GM12878 (cell line): Measurements from ENCODE around the gene DDX42. TPM values are rescaled to one million over a fixed set of nuclear protein-coding genes. Genes with fewer than 3 reads are reported as not detected.

Experiments used
- ATAC-seq: fragments of 200-7000 bp; cut with Tn5 transposase; 3 replicates; pipeline ENCODE4 v1.9.1; 2020; ENCODE audit warnings: mild to moderate bottlenecking, moderate library complexity
- BruUV-seq: library from RNA; stranded (reverse); fragments of 400-500 nt; replicated peaks from 2 replicates; lab custom pipeline; 2021; lab: Mats Ljungman, UMichigan
- CTCF ChIA-PET: fragments of 300-600 bp; sonication (Branson Sonifier 250); formaldehyde crosslinking; extraction: SDS; loops from one replicate; lab custom pipeline; 2021; ENCODE audit warnings: inconsistent platforms; lab: Yijun Ruan, JAX
- POLR2A ChIA-PET: fragments of 350-600 bp; formaldehyde crosslinking; extraction: SDS; loops from one replicate; lab custom pipeline; 2021; ENCODE audit warnings: inconsistent platforms; lab: Charles Lee
- RAD21 ChIA-PET: fragments of 300-600 bp; sonication (Branson Sonifier 250); formaldehyde crosslinking; loops from one replicate; lab custom pipeline; 2023; ENCODE audit warnings: antibody characterized with exemption; ENCODE audit not compliant: unreplicated experiment; lab: Charles Lee
- SMC1A ChIA-PET: fragments of 300-600 bp; sonication (Branson Sonifier 250); formaldehyde crosslinking; loops from one replicate; lab custom pipeline; 2023; ENCODE audit not compliant: unreplicated experiment, uncharacterized antibody; lab: Charles Lee
- DNase-seq: peaks from one replicate; pipeline ENCODE4 v3.0.0-alpha.2; 2011; ENCODE audit warnings: low read depth, low spot score
- FAIRE-seq: peaks from 3 replicates; lab custom pipeline; 2011; peaks lifted over from hg19 to GRCh38; lab: Jason Lieb, UNC
- H2AFZ ChIP-seq: 2 replicates; pipeline ENCODE4 v1.6.0; 2011; ENCODE audit warnings: low read depth, low read length, control low read depth; ENCODE audit not compliant: control insufficient read depth
- H3K27ac ChIP-seq: 2 replicates; pipeline ENCODE4 v1.5.1; 2011; ENCODE audit warnings: control low read depth; ENCODE audit not compliant: control insufficient read depth, insufficient read depth
- H3K27me3 ChIP-seq, 2 experiments: replicated peaks in 1 of 2; 2 replicates each; pipeline versions ENCODE4 v1.6.0 to v1.6.1; 2011; ENCODE audit warnings: low read length in 1 of 2; ENCODE audit not compliant: control insufficient read depth in 2 of 2, insufficient read depth in 2 of 2
- H3K36me3 ChIP-seq, 2 experiments: 2 replicates each; pipeline ENCODE4 v1.5.1; 2011; ENCODE audit warnings: low read length in 1 of 2; ENCODE audit not compliant: control insufficient read depth in 2 of 2, insufficient read depth in 2 of 2
- H3K4me1 ChIP-seq: 2 replicates; pipeline ENCODE4 v1.6.1; 2011; ENCODE audit warnings: mild to moderate bottlenecking, low read length, moderate library complexity, mixed read lengths; ENCODE audit not compliant: control insufficient read depth, insufficient read depth
- H3K4me2 ChIP-seq: 2 replicates; pipeline ENCODE4 v1.6.0; 2011; ENCODE audit warnings: control low read depth; ENCODE audit not compliant: control insufficient read depth, insufficient read depth
- H3K4me3 ChIP-seq: fragments of 200-600 bp; sonication (generic); 2 replicates; pipeline ENCODE4 v1.5.1; 2016
- H3K79me2 ChIP-seq: 2 replicates; pipeline ENCODE4 v1.6.0; 2011; ENCODE audit warnings: low read length; ENCODE audit not compliant: control insufficient read depth, insufficient read depth
- H3K9ac ChIP-seq: 2 replicates; pipeline ENCODE4 v1.8.0; 2011; ENCODE audit warnings: low read length, control low read depth, mixed read lengths; ENCODE audit not compliant: control insufficient read depth, insufficient read depth
- H3K9me3 ChIP-seq: replicated peaks from 3 replicates; pipeline ENCODE4 v1.5.1; 2011; ENCODE audit warnings: mild to moderate bottlenecking, low read length; ENCODE audit not compliant: control insufficient read depth, insufficient read depth
- H4K20me1 ChIP-seq: 2 replicates; pipeline ENCODE4 v1.6.0; 2011; ENCODE audit not compliant: control insufficient read depth, insufficient read depth
- CBFB ChIP-seq: IDR thresholded peaks from 2 replicates; pipeline ENCODE4 v1.6.1; 2016; ENCODE audit warnings: antibody characterized with exemption, low read depth
- PKNOX1 ChIP-seq: fragments of 450-650 bp; IDR thresholded peaks from 2 replicates; pipeline ENCODE4 v1.6.1; 2016; ENCODE audit warnings: mild to moderate bottlenecking
- TARDBP ChIP-seq: IDR thresholded peaks from 2 replicates; pipeline ENCODE4 v1.6.1; 2016; ENCODE audit warnings: borderline replicate concordance
- USF1 ChIP-seq: IDR thresholded peaks from 2 replicates; pipeline ENCODE4 v1.6.1; 2011; ENCODE audit warnings: borderline replicate concordance, low read depth, mild to moderate bottlenecking, moderate library complexity, mixed read lengths, low read length; ENCODE audit not compliant: insufficient read depth; ENCODE audit errors: extremely low read length
- ZBTB4 ChIP-seq: fragments of 450-650 bp; formaldehyde crosslinking; IDR thresholded peaks from 2 replicates; pipeline ENCODE4 v1.4.0; 2022; ENCODE audit warnings: mild to moderate bottlenecking, moderate library complexity
- ZNF217 ChIP-seq: fragments of 450-650 bp; IDR thresholded peaks from 2 replicates; pipeline ENCODE4 v1.6.1; 2017; ENCODE audit warnings: antibody characterized with exemption, mild to moderate bottlenecking
- WGBS: methylation state at CpG from one replicate; pipeline ENCODE4 v1.1.6; 2016; ENCODE audit warnings: low lambda C conversion rate; ENCODE audit not compliant: insufficient replicate concordance, insufficient coverage; ENCODE audit errors: missing lambda C conversion rate; 5-methylcytosine and 5-hydroxymethylcytosine counted together
- in situ Hi-C: fragments of 300-500 bp; cut with MboI; formaldehyde crosslinking; loops from 9 replicates; pipeline ENCODE4 v1.14.3; 2018; ENCODE audit warnings: mixed read lengths
- intact Hi-C: fragments of 100-400 bp; cut with micrococcal nuclease; formaldehyde crosslinking; loops from one replicate; pipeline ENCODE4 v1.14.2; 2022; ENCODE audit not compliant: unreplicated experiment
- polyA plus RNA-seq, 11 experiments: library from polyadenylated mRNA; depleted of rRNA in 4 of 11; unstranded in 6 of 11; stranded (reverse) in 5 of 11; fragments of >200 nt; fragmentation: Nextera tagmentation in 4 of 11; fragmentation: Illumina TruSeq in 1 of 11; extraction: Ambion mirVana in 4 of 11; extraction: Trizol in 1 of 11; gene quantifications; 1 replicate in 1 of 11; 2 replicates in 10 of 11; pipeline versions ENCODE4 v1.2.1 to v1.2.3, GENCODE V29; 2011 to 2016; ENCODE audit warnings: inconsistent platforms in 2 of 11, missing spikeins in 2 of 11, low read depth in 1 of 11
- total RNA-seq, 4 experiments: library from RNA; depleted of rRNA in 3 of 4; stranded (reverse); fragments of >200 nt in 3 of 4; fragmentation: Illumina TruSeq in 1 of 4; extraction: Trizol in 1 of 4; gene quantifications; 2 replicates each; pipeline versions ENCODE4 v1.2.1 to v1.2.3, GENCODE V29; 2013 to 2021
- TF ChIP-seq, protein P1 (sequence below): fragments of 450-650 bp; IDR thresholded peaks from 2 replicates; pipeline ENCODE4 v1.6.1; 2017; ENCODE audit warnings: mild to moderate bottlenecking
- TF ChIP-seq, protein P2 (sequence below): fragments of 450-650 bp; IDR thresholded peaks from 2 replicates; pipeline ENCODE4 v1.6.1; 2016; ENCODE audit warnings: mild to moderate bottlenecking, moderate library complexity, borderline replicate concordance

DDX42 gene
- total and polyA plus RNA-seq, 10 of the 15 experiments (the other 5 are each of a cell fraction or from before 2014, with no cell fraction given), result 14.6 to 147 (median 65.3) TPM

DNA sequence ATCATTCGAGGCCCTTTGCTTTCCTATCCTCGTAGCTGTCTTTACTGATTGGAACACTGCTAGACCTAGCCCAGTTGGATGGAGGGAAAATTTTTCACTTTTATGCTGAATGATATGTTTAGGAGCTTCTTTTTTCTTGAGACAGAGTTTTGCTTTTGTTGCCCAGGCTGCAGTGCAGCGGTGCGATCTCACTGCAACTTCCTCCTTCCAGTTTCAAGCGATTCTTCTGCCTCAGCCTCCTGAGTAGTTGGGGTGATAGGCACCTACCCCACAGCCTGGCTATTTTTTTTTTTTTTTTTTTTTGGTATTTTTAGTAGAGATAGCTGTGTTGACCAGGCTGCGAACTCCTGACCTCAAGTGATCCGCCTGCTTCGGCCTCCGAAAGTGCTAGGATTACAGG lies 36.0 kb downstream of the DDX42 start:
- BruUV-seq, result no TSS peak
- peaks cover 9 to 41% of the 10 kb centered on the region in 2 experiments for H3K36me3 ChIP-seq
- DNase-seq (no peak), FAIRE-seq (no peak), ATAC-seq (no peak)
- no peaks in the 10 kb centered on the region for H3K9me3 ChIP-seq
- no peak overlapping the region for H3K4me2 ChIP-seq
- H2AFZ ChIP-seq, result no peak overlapping the region
- ChIA-PET POLR2A (interaction anchor here (0.6 to 1.0 kb wide), 6 partner anchors 14 to 1193 kb away, joined by 3 to 8 read pairs (median 3); no protein-coding TSS in a partner anchor), RAD21 (interaction anchor here (1.3 to 1.4 kb wide), 2 partner anchors 19 to 113 kb away, joined by 3 to 5 read pairs; no protein-coding TSS in a partner anchor), SMC1A (interaction anchor here (0.9 to 1.7 kb wide), 5 partner anchors 12 to 96 kb away, joined by 3 to 4 read pairs (median 3); no protein-coding TSS in a partner anchor), CTCF (interaction anchor here (1.0 to 1.7 kb wide), 4 partner anchors 18 to 60 kb away, joined by 3 to 5 read pairs (median 4); no protein-coding TSS in a partner anchor)
- in situ Hi-C loops (no loop called here), intact Hi-C loops (no loop called here)
- H3K9ac ChIP-seq, result no peak overlapping the region
- no peaks in the 10 kb centered on the region for H4K20me1 ChIP-seq
- H3K27ac ChIP-seq, result no peak overlapping the region
- no peak overlapping the region for H3K4me3 ChIP-seq
- H3K4me1 ChIP-seq, result no peaks in the 10 kb centered on the region
- H3K27me3 ChIP-seq, result no peaks in the 10 kb centered on the region
- no peaks in the 10 kb centered on the region for H3K79me2 ChIP-seq
- 74% methylated on average over 9 of the region's 9 CpGs for WGBS
- TF ChIP-seq USF1 (no peak), TARDBP (no peak), ZBTB4 (CRISPR knock-in tag) (no peak), ZNF217 (no peak), CBFB (no peak), PKNOX1 (no peak)
- TF ChIP-seq, protein P1, sequence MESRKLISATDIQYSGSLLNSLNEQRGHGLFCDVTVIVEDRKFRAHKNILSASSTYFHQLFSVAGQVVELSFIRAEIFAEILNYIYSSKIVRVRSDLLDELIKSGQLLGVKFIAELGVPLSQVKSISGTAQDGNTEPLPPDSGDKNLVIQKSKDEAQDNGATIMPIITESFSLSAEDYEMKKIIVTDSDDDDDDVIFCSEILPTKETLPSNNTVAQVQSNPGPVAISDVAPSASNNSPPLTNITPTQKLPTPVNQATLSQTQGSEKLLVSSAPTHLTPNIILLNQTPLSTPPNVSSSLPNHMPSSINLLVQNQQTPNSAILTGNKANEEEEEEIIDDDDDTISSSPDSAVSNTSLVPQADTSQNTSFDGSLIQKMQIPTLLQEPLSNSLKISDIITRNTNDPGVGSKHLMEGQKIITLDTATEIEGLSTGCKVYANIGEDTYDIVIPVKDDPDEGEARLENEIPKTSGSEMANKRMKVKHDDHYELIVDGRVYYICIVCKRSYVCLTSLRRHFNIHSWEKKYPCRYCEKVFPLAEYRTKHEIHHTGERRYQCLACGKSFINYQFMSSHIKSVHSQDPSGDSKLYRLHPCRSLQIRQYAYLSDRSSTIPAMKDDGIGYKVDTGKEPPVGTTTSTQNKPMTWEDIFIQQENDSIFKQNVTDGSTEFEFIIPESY, result no peak
- TF ChIP-seq, protein P2, sequence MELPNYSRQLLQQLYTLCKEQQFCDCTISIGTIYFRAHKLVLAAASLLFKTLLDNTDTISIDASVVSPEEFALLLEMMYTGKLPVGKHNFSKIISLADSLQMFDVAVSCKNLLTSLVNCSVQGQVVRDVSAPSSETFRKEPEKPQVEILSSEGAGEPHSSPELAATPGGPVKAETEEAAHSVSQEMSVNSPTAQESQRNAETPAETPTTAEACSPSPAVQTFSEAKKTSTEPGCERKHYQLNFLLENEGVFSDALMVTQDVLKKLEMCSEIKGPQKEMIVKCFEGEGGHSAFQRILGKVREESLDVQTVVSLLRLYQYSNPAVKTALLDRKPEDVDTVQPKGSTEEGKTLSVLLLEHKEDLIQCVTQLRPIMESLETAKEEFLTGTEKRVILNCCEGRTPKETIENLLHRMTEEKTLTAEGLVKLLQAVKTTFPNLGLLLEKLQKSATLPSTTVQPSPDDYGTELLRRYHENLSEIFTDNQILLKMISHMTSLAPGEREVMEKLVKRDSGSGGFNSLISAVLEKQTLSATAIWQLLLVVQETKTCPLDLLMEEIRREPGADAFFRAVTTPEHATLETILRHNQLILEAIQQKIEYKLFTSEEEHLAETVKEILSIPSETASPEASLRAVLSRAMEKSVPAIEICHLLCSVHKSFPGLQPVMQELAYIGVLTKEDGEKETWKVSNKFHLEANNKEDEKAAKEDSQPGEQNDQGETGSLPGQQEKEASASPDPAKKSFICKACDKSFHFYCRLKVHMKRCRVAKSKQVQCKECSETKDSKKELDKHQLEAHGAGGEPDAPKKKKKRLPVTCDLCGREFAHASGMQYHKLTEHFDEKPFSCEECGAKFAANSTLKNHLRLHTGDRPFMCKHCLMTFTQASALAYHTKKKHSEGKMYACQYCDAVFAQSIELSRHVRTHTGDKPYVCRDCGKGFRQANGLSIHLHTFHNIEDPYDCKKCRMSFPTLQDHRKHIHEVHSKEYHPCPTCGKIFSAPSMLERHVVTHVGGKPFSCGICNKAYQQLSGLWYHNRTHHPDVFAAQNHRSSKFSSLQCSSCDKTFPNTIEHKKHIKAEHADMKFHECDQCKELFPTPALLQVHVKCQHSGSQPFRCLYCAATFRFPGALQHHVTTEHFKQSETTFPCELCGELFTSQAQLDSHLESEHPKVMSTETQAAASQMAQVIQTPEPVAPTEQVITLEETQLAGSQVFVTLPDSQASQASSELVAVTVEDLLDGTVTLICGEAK, result no peak
